Measurements from ENCODE around the gene PRPSAP2. TPM values are rescaled to one million over a fixed set of nuclear protein-coding genes. Genes with fewer than 3 reads are reported as not detected.

PRPSAP2 gene
- total RNA-seq, 4 donors from 2014 or later: 19.2 to 29.1 (median 22.3) TPM

GRCh38 chr17:18948476-18949006 lies 90.6 kb downstream of the PRPSAP2 start:
- TF ChIP-seq POLR2A (IDR thresholded peaks at IDR 0.05; ENCODE audit: low read depth): no peak
- TF ChIP-seq EP300 (IDR thresholded peaks at IDR 0.05): no peak
- TF ChIP-seq CTCF (IDR thresholded peaks at IDR 0.05): no peak
- TF ChIP-seq POLR2AphosphoS5 (IDR thresholded peaks at IDR 0.05): no peak
- Histone ChIP-seq H3K27me3 (peaks cover 0 to 5% (median 2%) of the 10 kb centered on the region in 4 donors), H3K36me3 (no peaks in the 10 kb centered on the region), H3K4me1 (peaks cover 0 to 3% (median 0%) of the 10 kb centered on the region in 4 donors), H3K27ac (replicated peaks in 1 of 4) (no peak overlapping the region), H3K4me3 (no peak overlapping the region), H3K9me3 (no peaks in the 10 kb centered on the region)
- no peak for DNase-seq (ENCODE audit: extremely low spot score)
- WGBS: 79% methylated on average over 8 of the region's 8 CpGs
- intact Hi-C loops (cut with DNase I): no loop called here

- Histone ChIP-seq H3K27me3 (peaks cover 0 to 5% (median 2%) of the 10 kb centered on the region in 4 donors), H3K4me1 (peaks cover 0 to 3% (median 0%) of the 10 kb centered on the region in 4 donors), H3K9me3 (no peaks in the 10 kb centered on the region), H3K36me3 (no peaks in the 10 kb centered on the region), H3K4me3 (no peak overlapping the region), H3K27ac (replicated peaks in 1 of 4) (no peak overlapping the region)
- WGBS: 80% methylated on average over 6 of the region's 6 CpGs
- intact Hi-C loops (cut with DNase I): no loop called here
- no peak for DNase-seq (ENCODE audit: extremely low spot score)
- TF ChIP-seq EP300 (IDR thresholded peaks at IDR 0.05): no peak
- TF ChIP-seq POLR2A (IDR thresholded peaks at IDR 0.05; ENCODE audit: low read depth): no peak
- TF ChIP-seq CTCF (IDR thresholded peaks at IDR 0.05): no peak
Observed at GRCh38 chr17:18949566-18949965, 91.6 kb downstream of the PRPSAP2 start.

GRCh38 chr17:18950346-18950745 lies 92.4 kb downstream of the PRPSAP2 start:
- H3K27ac ChIP-seq (replicated peaks in 1 of 4): no peak overlapping the region

GRCh38 chr17:18950944-18951905 lies 93.3 kb downstream of the PRPSAP2 start:
- DNase-seq (ENCODE audit: extremely low spot score): no peak
- no peak for TF ChIP-seq POLR2AphosphoS5 (IDR thresholded peaks at IDR 0.05)
- no peak for TF ChIP-seq POLR2A (IDR thresholded peaks at IDR 0.05; ENCODE audit: low read depth)
- TF ChIP-seq CTCF (IDR thresholded peaks at IDR 0.05): no peak
- no peak for TF ChIP-seq EP300 (IDR thresholded peaks at IDR 0.05)
- Histone ChIP-seq H3K9me3 (no peaks in the 10 kb centered on the region), H3K27ac (replicated peaks in 1 of 4) (no peak overlapping the region), H3K27me3 (peaks cover 0 to 4% (median 0%) of the 10 kb centered on the region in 4 donors), H3K4me1 (peaks cover 0 to 3% (median 0%) of the 10 kb centered on the region in 4 donors), H3K36me3 (no peaks in the 10 kb centered on the region), H3K4me3 (no peak overlapping the region)
- intact Hi-C loops (cut with DNase I): no loop called here
- 73% methylated on average over 34 of the region's 34 CpGs for WGBS

More at GRCh38 chr17:18950346-18950745, 92.4 kb downstream of the PRPSAP2 start:
- no peak for TF ChIP-seq POLR2A (IDR thresholded peaks at IDR 0.05; ENCODE audit: low read depth)
- TF ChIP-seq CTCF (IDR thresholded peaks at IDR 0.05): no peak
- no peak for TF ChIP-seq POLR2AphosphoS5 (IDR thresholded peaks at IDR 0.05)
- TF ChIP-seq EP300 (IDR thresholded peaks at IDR 0.05): no peak
- WGBS: 78% methylated on average over 4 of the region's 4 CpGs
- intact Hi-C loops (cut with DNase I): no loop called here
- H3K4me1 ChIP-seq: peaks cover 0 to 3% (median 0%) of the 10 kb centered on the region in 4 donors
- peaks cover 0 to 5% (median 2%) of the 10 kb centered on the region in 4 donors for H3K27me3 ChIP-seq
- H3K9me3 ChIP-seq: no peaks in the 10 kb centered on the region
- DNase-seq (ENCODE audit: extremely low spot score): no peak
- no peak overlapping the region for H3K4me3 ChIP-seq
- no peaks in the 10 kb centered on the region for H3K36me3 ChIP-seq
